Erythroblast (primary cell): ENCODE data around the gene CBX2.

Source experiments
- DNase-seq, 2 experiments: peaks; one replicate each; lab custom pipeline; 2025; lab: John Stamatoyannopoulos, UW
- GATA1 ChIP-seq: IDR thresholded peaks from 2 replicates; pipeline ENCODE4 v1.6.1; 2011; ENCODE audit warnings: low read depth, mild to moderate bottlenecking, control low read depth, low read length, moderate library complexity
- POLR2A ChIP-seq: IDR thresholded peaks from 2 replicates; pipeline ENCODE4 v1.6.1; 2011; ENCODE audit warnings: mild to moderate bottlenecking, low read length

The CBX2 gene

GRCh38 chr17:79738643-79739042 lies 39.3 kb upstream of the CBX2 start:
- no peak for DNase-seq
- TF ChIP-seq POLR2A (no peak), GATA1 (no peak)

GRCh38 chr17:79739148-79740062 lies 38.5 kb upstream of the CBX2 start:
- no peak for TF ChIP-seq POLR2A
- TF ChIP-seq GATA1 = no peak
- no peak for DNase-seq

GRCh38 chr17:79740413-79740812 lies 37.5 kb upstream of the CBX2 start:
- no peak for TF ChIP-seq GATA1
- TF ChIP-seq POLR2A = no peak
- no peak for DNase-seq

- TF ChIP-seq POLR2A = no peak
- no peak for TF ChIP-seq GATA1
- no peak for DNase-seq
Measured at GRCh38 chr17:79741401-79741750, 36.6 kb upstream of the CBX2 start.

- DNase-seq = peak; percentile 50 to 74
- no peak for TF ChIP-seq POLR2A
- no peak for TF ChIP-seq GATA1
Measured at GRCh38 chr17:79741751-79742588, 36.0 kb upstream of the CBX2 start.

- no peak for TF ChIP-seq GATA1
- TF ChIP-seq POLR2A = no peak
- no peak for DNase-seq
Measured at GRCh38 chr17:79742589-79742918, 35.4 kb upstream of the CBX2 start.

- no peak for TF ChIP-seq POLR2A
- TF ChIP-seq GATA1 = no peak
- no peak for DNase-seq
Measured at GRCh38 chr17:79742951-79743476, 34.9 kb upstream of the CBX2 start.

GRCh38 chr17:79743614-79744013 lies 34.3 kb upstream of the CBX2 start:
- no peak for DNase-seq
- TF ChIP-seq POLR2A (no peak), GATA1 (no peak)

GRCh38 chr17:79745641-79746105 lies 32.3 kb upstream of the CBX2 start:
- no peak for DNase-seq
- TF ChIP-seq POLR2A (no peak), GATA1 (no peak)

- TF ChIP-seq POLR2A (no peak), GATA1 (no peak)
- no peak for DNase-seq
Measured at GRCh38 chr17:79746889-79747507, 30.9 kb upstream of the CBX2 start.

- no peak for DNase-seq
- TF ChIP-seq GATA1 (no peak), POLR2A (no peak)
Measured at GRCh38 chr17:79747508-79748294, 30.2 kb upstream of the CBX2 start.

GRCh38 chr17:79748295-79749099 lies 29.5 kb upstream of the CBX2 start:
- TF ChIP-seq POLR2A = no peak
- no peak for TF ChIP-seq GATA1
- no peak for DNase-seq
